Stimulated activated effector memory CD8-positive, alpha-beta T cell treated with anti-CD3 and anti-CD28 coated beads, Interleukin-12 subunit alpha, Interleukin-12 subunit beta, amount 100 ng/mL, for 72 hours (primary cell): ENCODE data around the gene SPTBN5.
A peak's percentile ranks its signal among the peaks of the same experiment; 100 is the strongest.

Source experiments
- ATAC-seq: fragments of 150-1000 bp; cut with Tn5 transposase; 2 replicates; pipeline ENCODE4 v1.10.0; 2021
- DNase-seq, 2 donors: peaks; one replicate each; pipeline ENCODE4 v3.0.0; 2021 to 2022; ENCODE audit warnings: low spot score in 2 of 2
- H3K27ac Mint-ChIP-seq: one replicate; pipeline ENCODE4 v1.8.0; 2022; ENCODE audit warnings: mild to moderate bottlenecking, mixed read lengths
- H3K36me3 Mint-ChIP-seq: one replicate; pipeline ENCODE4 v1.8.0; 2022; ENCODE audit warnings: mild to moderate bottlenecking, mixed read lengths
- H3K4me1 Mint-ChIP-seq: one replicate; pipeline ENCODE4 v1.8.0; 2022; ENCODE audit warnings: mixed read lengths
- H3K4me3 Mint-ChIP-seq: one replicate; pipeline ENCODE4 v1.8.0; 2022; ENCODE audit warnings: mild to moderate bottlenecking, mixed read lengths
- H3K9me3 Mint-ChIP-seq: one replicate; pipeline ENCODE4 v1.8.0; 2022; ENCODE audit warnings: mixed read lengths

SPTBN5 gene

GRCh38 chr15:41886741-41887140 lies 7.1 kb downstream of the SPTBN5 start:
- ATAC-seq = no peak
- peaks cover 48% of the 10 kb centered on the region for H3K4me1 Mint-ChIP-seq
- peak overlapping the region; percentile 95 for H3K27ac Mint-ChIP-seq
- H3K9me3 Mint-ChIP-seq = no peaks in the 10 kb centered on the region
- H3K4me3 Mint-ChIP-seq = no peak overlapping the region
- no peak for DNase-seq
- H3K36me3 Mint-ChIP-seq = no peaks in the 10 kb centered on the region

DNA sequence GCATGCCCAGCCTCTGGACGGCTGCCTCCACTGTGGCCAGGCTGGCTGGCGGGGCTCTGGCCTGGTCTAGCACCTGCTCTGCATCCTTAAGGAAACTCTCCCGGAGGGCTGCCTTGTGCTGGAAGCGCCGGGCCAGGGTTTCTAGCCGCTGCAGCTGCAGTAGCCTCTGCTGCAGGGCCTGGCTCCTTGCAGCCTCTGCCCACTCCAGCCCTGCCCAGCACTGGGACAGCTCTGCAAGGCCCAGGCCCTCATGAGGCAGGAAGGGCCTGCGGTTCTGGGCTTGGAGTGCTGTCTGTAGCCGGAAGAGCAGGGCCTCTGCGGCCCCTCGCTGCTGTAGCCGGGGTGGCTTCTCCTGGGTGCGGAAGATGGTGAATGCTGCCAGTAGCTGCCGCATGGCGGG lies 8.0 kb downstream of the SPTBN5 start:
- Mint-ChIP-seq H3K27ac (no peak overlapping the region), H3K36me3 (no peaks in the 10 kb centered on the region), H3K4me1 (peaks cover 56% of the 10 kb centered on the region), H3K4me3 (no peak overlapping the region), H3K9me3 (no peaks in the 10 kb centered on the region)
- ATAC-seq (no peak), DNase-seq (no peak)

- no peak overlapping the region for H3K27ac Mint-ChIP-seq
- no peaks in the 10 kb centered on the region for H3K36me3 Mint-ChIP-seq
- ATAC-seq (no peak), DNase-seq (no peak)
- H3K9me3 Mint-ChIP-seq = no peaks in the 10 kb centered on the region
- no peak overlapping the region for H3K4me3 Mint-ChIP-seq
- H3K4me1 Mint-ChIP-seq = peaks cover 57% of the 10 kb centered on the region
These were observed 8.5 kb downstream of the SPTBN5 start for GRCh38 chr15:41885321-41885720.

GRCh38 chr15:41884458-41884857 lies 9.4 kb downstream of the SPTBN5 start:
- Mint-ChIP-seq H3K9me3 (no peaks in the 10 kb centered on the region), H3K27ac (no peak overlapping the region), H3K36me3 (no peaks in the 10 kb centered on the region), H3K4me1 (peaks cover 54% of the 10 kb centered on the region), H3K4me3 (no peak overlapping the region)
- no peak for ATAC-seq
- DNase-seq = no peak

- Mint-ChIP-seq H3K27ac (no peak overlapping the region), H3K36me3 (no peaks in the 10 kb centered on the region), H3K4me3 (no peak overlapping the region)
These were observed 10.4 kb downstream of the SPTBN5 start for GRCh38 chr15:41883484-41883825.

GRCh38 chr15:41882689-41883483 lies 11.0 kb downstream of the SPTBN5 start:
- Mint-ChIP-seq H3K4me3 (no peak overlapping the region), H3K9me3 (no peaks in the 10 kb centered on the region), H3K27ac (no peak overlapping the region), H3K4me1 (peaks cover 44% of the 10 kb centered on the region), H3K36me3 (no peaks in the 10 kb centered on the region)
- no peak for ATAC-seq
- DNase-seq = no peak

More at GRCh38 chr15:41883484-41883825, 10.4 kb downstream of the SPTBN5 start:
- DNase-seq = no peak
- ATAC-seq = no peak
- no peaks in the 10 kb centered on the region for H3K9me3 Mint-ChIP-seq
- peaks cover 50% of the 10 kb centered on the region for H3K4me1 Mint-ChIP-seq

DNA sequence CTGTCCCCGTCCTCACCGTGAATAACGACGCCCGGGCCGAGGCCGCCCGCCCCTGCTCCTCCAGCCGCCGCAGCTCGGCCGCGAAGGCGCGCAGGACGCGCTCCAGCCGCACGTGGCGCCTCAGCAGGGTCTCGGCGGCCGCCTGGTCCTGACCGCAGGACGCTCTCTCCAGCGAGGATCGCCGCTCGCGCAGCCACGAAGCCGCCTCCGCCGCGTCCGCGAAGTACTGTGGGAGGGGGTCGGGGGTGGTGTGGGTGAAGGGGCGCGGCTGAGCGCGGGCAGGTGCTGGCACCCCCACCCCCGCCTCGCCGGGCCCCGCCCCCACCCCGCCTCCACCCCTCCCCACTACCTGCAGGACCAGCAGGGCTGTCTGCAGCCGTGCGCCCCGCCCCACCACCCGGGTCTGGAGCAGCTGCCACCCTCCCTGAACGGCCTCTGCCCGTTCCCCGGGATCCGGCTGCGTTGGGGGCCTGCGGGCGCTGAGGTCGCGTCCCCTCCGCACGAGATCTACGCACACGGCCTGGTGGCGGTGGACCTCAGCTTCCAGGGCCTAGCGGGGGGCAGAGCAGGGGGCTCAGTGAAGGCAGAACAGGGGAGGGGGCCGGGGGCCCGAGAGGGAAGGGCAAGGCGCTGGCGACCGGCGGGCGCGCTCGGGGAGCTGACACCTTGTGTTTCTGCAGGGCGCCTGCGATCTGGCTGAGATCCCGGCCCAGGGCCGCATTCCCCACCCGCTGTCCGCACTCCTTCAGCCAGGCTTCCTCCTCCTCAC lies 11.7 kb downstream of the SPTBN5 start:
- H3K36me3 Mint-ChIP-seq = no peaks in the 10 kb centered on the region
- DNase-seq (no peak), ATAC-seq (peak; percentile 43)
- H3K27ac Mint-ChIP-seq = no peak overlapping the region
- H3K4me1 Mint-ChIP-seq = peaks cover 36% of the 10 kb centered on the region
- peak overlapping the region; percentile 10 for H3K4me3 Mint-ChIP-seq
- no peaks in the 10 kb centered on the region for H3K9me3 Mint-ChIP-seq

DNA sequence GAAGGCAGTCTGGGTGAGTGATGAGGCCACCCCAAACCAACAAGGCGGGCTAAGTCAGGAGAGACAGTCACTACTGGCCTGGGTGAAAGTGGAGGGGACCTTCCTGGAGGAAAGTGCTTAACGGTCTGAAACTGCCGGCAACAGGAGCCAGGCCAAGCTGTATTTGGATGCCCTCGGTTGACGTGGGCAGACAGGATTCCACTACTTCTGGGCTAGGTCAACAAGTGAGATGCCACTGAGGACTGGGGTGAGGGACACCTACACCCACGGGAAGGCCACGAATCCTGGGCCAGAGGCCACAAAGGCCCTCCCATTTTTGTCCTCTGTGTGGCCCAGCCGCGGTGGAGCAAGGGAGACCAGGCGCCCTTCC lies 12.3 kb downstream of the SPTBN5 start:
- no peak for DNase-seq
- Mint-ChIP-seq H3K36me3 (no peaks in the 10 kb centered on the region), H3K9me3 (no peaks in the 10 kb centered on the region), H3K27ac (no peak overlapping the region), H3K4me3 (peak overlapping the region; percentile 10), H3K4me1 (peaks cover 32% of the 10 kb centered on the region)
- no peak for ATAC-seq

DNA sequence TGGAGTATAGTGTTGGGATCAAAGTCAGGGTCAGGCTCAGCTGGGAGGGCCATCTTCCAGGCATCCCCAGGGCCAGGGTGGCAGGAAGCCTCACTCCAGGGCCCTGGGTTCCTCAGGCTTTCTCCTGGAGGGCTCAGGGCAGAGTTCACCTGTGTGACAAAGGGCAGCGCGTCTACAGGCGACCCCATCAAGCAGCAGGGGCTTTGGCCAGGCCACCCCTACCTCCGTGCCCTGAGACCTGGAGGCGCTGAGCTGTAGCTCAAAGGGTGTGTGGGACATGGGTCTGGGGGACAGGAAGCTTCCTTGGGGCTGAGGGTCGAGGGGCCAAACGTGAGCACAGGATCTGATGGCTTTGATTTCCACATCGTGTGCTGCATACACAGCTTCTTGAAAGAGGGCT lies 12.8 kb downstream of the SPTBN5 start:
- Mint-ChIP-seq H3K36me3 (no peaks in the 10 kb centered on the region), H3K27ac (no peak overlapping the region), H3K4me3 (peak overlapping the region; percentile 10), H3K4me1 (peaks cover 32% of the 10 kb centered on the region), H3K9me3 (no peaks in the 10 kb centered on the region)
- DNase-seq (no peak), ATAC-seq (no peak)

DNA sequence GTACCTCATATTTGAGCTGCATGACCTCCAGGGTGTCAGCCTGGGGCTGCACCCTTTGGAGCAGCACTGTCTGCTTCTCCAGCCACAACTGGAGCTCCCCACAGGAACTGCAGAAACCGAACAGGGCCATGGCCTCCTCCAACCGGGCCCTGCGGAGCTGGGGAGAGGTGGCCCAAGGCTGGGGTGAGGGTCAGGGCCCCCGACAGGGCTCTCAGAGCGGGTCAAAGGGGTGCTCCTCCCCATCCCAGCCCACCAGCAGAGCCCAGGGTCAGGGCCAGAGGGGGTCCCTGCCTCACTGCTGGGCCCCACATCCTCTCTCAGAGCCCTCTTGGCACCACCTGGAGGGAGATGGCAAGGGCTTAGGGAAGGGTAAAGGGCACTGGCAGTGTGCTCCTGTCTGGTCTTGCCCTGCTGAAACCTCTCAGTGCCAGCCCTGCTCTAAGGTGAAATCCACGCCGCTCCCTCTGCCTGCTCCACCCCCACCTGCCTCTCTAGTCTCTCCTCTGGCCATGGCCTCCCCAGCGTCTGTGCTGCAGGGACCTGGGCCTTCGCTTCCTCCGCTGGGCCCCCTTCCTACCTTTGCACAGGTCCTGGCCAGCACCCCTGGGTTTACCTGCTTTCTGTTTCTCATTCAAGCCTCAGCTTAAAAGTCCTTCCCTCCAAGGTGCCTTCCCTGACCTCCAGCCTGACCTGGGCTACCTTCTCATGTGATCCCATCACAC lies 13.5 kb downstream of the SPTBN5 start:
- no peaks in the 10 kb centered on the region for H3K36me3 Mint-ChIP-seq
- ATAC-seq (no peak), DNase-seq (no peak)
- no peaks in the 10 kb centered on the region for H3K9me3 Mint-ChIP-seq
- H3K4me1 Mint-ChIP-seq = peaks cover 32% of the 10 kb centered on the region
- peak overlapping the region; percentile 40 for H3K27ac Mint-ChIP-seq
- H3K4me3 Mint-ChIP-seq = no peak overlapping the region

- Mint-ChIP-seq H3K4me3 (no peak overlapping the region), H3K27ac (peak overlapping the region; percentile 40), H3K4me1 (peaks cover 29% of the 10 kb centered on the region), H3K9me3 (no peaks in the 10 kb centered on the region), H3K36me3 (no peaks in the 10 kb centered on the region)
- ATAC-seq = no peak
- DNase-seq = no peak
These were observed 14.5 kb downstream of the SPTBN5 start for GRCh38 chr15:41879321-41879845.

DNA sequence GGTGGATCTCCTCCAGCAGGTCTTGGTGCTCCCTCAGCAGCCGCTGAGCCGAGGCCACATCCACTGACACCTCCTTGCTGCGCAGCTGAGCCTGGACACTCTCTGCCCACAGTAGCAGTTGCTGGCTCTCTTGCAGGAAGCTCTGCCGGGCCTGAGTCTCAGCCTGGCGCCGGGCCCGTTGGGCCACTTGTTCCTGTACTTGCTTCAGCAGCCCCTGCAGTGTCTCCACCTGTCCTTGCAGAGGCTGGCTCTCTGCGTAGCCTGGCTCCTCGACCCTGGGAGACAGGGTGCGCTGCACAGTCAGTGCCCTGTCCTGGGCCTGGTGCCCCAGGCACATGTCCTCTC lies 15.5 kb downstream of the SPTBN5 start:
- no peaks in the 10 kb centered on the region for H3K36me3 Mint-ChIP-seq
- no peaks in the 10 kb centered on the region for H3K9me3 Mint-ChIP-seq
- no peak for ATAC-seq
- H3K4me1 Mint-ChIP-seq = peaks cover 35% of the 10 kb centered on the region
- H3K4me3 Mint-ChIP-seq = no peak overlapping the region
- H3K27ac Mint-ChIP-seq = no peak overlapping the region
- DNase-seq = no peak

GRCh38 chr15:41877631-41878354 lies 16.1 kb downstream of the SPTBN5 start:
- H3K36me3 Mint-ChIP-seq = no peaks in the 10 kb centered on the region
- no peak overlapping the region for H3K27ac Mint-ChIP-seq
- H3K4me3 Mint-ChIP-seq = no peak overlapping the region
- no peaks in the 10 kb centered on the region for H3K9me3 Mint-ChIP-seq
- DNase-seq (no peak), ATAC-seq (no peak)
- peaks cover 39% of the 10 kb centered on the region for H3K4me1 Mint-ChIP-seq

GRCh38 chr15:41876689-41877088 lies 17.2 kb downstream of the SPTBN5 start:
- no peaks in the 10 kb centered on the region for H3K36me3 Mint-ChIP-seq
- no peaks in the 10 kb centered on the region for H3K9me3 Mint-ChIP-seq
- no peak overlapping the region for H3K27ac Mint-ChIP-seq
- no peak overlapping the region for H3K4me3 Mint-ChIP-seq
- H3K4me1 Mint-ChIP-seq = peaks cover 49% of the 10 kb centered on the region
- DNase-seq (no peak), ATAC-seq (no peak)

DNA sequence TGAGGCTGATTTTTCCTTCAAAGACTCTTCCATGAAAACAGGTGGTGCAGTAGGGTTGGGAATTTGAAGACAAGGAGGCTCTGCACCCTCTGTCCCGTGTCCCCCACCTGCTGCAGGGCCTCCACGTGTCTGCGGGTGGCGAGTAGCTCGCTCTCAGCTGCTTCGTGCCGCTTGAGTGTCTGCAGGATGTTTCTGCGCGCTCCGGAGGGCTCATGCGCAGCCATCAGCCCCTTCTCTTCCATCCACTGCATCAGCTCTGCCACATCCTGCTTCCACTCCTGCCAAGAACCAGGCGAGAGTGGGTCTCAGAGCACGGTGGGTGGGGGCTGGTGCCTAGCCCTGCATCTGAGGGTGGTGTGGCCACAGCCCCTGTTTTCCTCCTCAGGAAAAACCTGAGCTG lies 17.8 kb downstream of the SPTBN5 start:
- Mint-ChIP-seq H3K4me3 (no peak overlapping the region), H3K36me3 (no peaks in the 10 kb centered on the region), H3K27ac (no peak overlapping the region), H3K4me1 (peaks cover 49% of the 10 kb centered on the region), H3K9me3 (no peaks in the 10 kb centered on the region)
- DNase-seq = no peak
- ATAC-seq = no peak
